Kidney (tissue), 14 donors: ENCODE measurements around the gene PDE4D. TPM values are rescaled to one million over a fixed set of nuclear protein-coding genes. Genes with fewer than 3 reads are reported as not detected.

ENCODE experiments used
- DNase-seq, 5 donors: peaks; one replicate each; pipeline ENCODE4 v3.0.0-alpha.2; 2013 to 2020
- FAIRE-seq: peaks from 2 replicates; lab custom pipeline; 2012; peaks lifted over from hg19 to GRCh38; lab: Jason Lieb, UNC
- H3K27ac ChIP-seq, 2 donors: one replicate each; pipeline ENCODE4 v1.7.0; 2013; ENCODE audit warnings: low read depth in 2 of 2, low read length in 2 of 2, inconsistent platforms in 1 of 2
- H3K27me3 ChIP-seq: one replicate; pipeline ENCODE4 v1.7.1; 2013; ENCODE audit warnings: low read length, inconsistent platforms; ENCODE audit not compliant: control insufficient read depth, insufficient read depth
- H3K36me3 ChIP-seq, 3 donors: one replicate each; pipeline versions ENCODE4 v1.7.0 to v1.7.1; 2013; ENCODE audit warnings: low read length in 3 of 3, control low read depth in 1 of 3, inconsistent platforms in 1 of 3; ENCODE audit not compliant: insufficient read depth in 3 of 3, control insufficient read depth in 2 of 3
- H3K4me1 ChIP-seq, 3 donors: one replicate each; pipeline versions ENCODE4 v1.7.0 to v1.7.1; 2013; ENCODE audit warnings: low read length in 3 of 3, inconsistent platforms in 1 of 3, low read depth in 1 of 3; ENCODE audit not compliant: control insufficient read depth in 2 of 3, insufficient read depth in 2 of 3
- H3K4me3 ChIP-seq, 3 donors: one replicate each; pipeline versions ENCODE4 v1.7.0 to v1.8.1; 2013; ENCODE audit warnings: low read length in 3 of 3, control low read depth in 1 of 3, inconsistent platforms in 1 of 3
- H3K9ac ChIP-seq, 3 donors: one replicate each; pipeline versions ENCODE4 v1.7.0 to v1.7.1; 2013; ENCODE audit warnings: low read length in 3 of 3, control low read depth in 1 of 3, inconsistent platforms in 1 of 3
- H3K9me3 ChIP-seq, 3 donors: one replicate each; pipeline versions ENCODE4 v1.7.0 to v1.7.1; 2013; ENCODE audit warnings: low read length in 3 of 3, control low read depth in 1 of 3, inconsistent platforms in 1 of 3; ENCODE audit not compliant: control insufficient read depth in 2 of 3, insufficient read depth in 1 of 3
- CTCF ChIP-seq: IDR thresholded peaks from 3 replicates; pipeline ENCODE4 v1.5.1; 2012; ENCODE audit warnings: mild to moderate bottlenecking, moderate library complexity, borderline replicate concordance; ENCODE audit not compliant: insufficient read depth; ENCODE audit errors: extremely low read depth
- intact Hi-C: fragments of 100-400 bp; cut with DNase I; formaldehyde crosslinking; loops from one replicate; pipeline ENCODE4 v1.11.1; 2022
- polyA plus RNA-seq: library from polyadenylated mRNA; stranded (reverse); fragments of 350-450 nt; fragmentation: Illumina TruSeq; extraction: RNeasy Lipid Tissue Mini Kit (QIAGEN cat#74804); gene quantifications from one replicate; pipeline ENCODE4 v1.2.3, GENCODE V29; 2014; ENCODE audit warnings: low read depth, low replicate concordance; ENCODE audit not compliant: insufficient read depth
- total RNA-seq: library from RNA; stranded (reverse); fragmentation: NEBNext Ultra II Directional; extraction: Animal tissue kit (Norgen Biotek cat#: 25700); gene quantifications from one replicate; pipeline ENCODE4 v1.2.1, GENCODE V29; 2021
- donor health status: control.
- donor health status: control.
- donor health status: control.
- donor health status: control.
- donor health status: control.
- donor health status: DM: yes; HTN: yes; CAD: no.
- donor health status: Normal renal cell carcinoma (clear cell type).

The PDE4D gene
- total and polyA plus RNA-seq, 2 donors from 2014 or later: 9.2 to 78.9 TPM

GRCh38 chr5:59698207-59699178, 195.0 kb downstream of the PDE4D start:
- no peak for DNase-seq
- H3K36me3 ChIP-seq: no peaks in the 10 kb centered on the region
- no peaks in the 10 kb centered on the region for H3K27me3 ChIP-seq
- intact Hi-C loops: no loop called here
- no peak overlapping the region for H3K27ac ChIP-seq
- H3K4me3 ChIP-seq: no peak overlapping the region
- no peaks in the 10 kb centered on the region for H3K4me1 ChIP-seq
- no peaks in the 10 kb centered on the region for H3K9me3 ChIP-seq
- no peak overlapping the region for H3K9ac ChIP-seq
- no peak for FAIRE-seq
- TF ChIP-seq CTCF: no peak

- TF ChIP-seq CTCF: no peak
- DNase-seq: no peak
- no peaks in the 10 kb centered on the region for H3K9me3 ChIP-seq
These were observed 199.1 kb downstream of the PDE4D start for GRCh38 chr5:59694411-59694810.

GRCh38 chr5:59693492-59694309, 199.8 kb downstream of the PDE4D start:
- intact Hi-C loops: no loop called here
- H3K9me3 ChIP-seq: no peaks in the 10 kb centered on the region
- DNase-seq (no peak), FAIRE-seq (no peak)
- no peaks in the 10 kb centered on the region for H3K36me3 ChIP-seq
- H3K4me1 ChIP-seq: no peaks in the 10 kb centered on the region
- no peak overlapping the region for H3K4me3 ChIP-seq
- H3K9ac ChIP-seq: no peak overlapping the region
- no peak for TF ChIP-seq CTCF
- H3K27ac ChIP-seq: no peak overlapping the region
- no peaks in the 10 kb centered on the region for H3K27me3 ChIP-seq

More at GRCh38 chr5:59694411-59694810, 199.1 kb downstream of the PDE4D start:
- H3K4me1 ChIP-seq: no peaks in the 10 kb centered on the region
- intact Hi-C loops: no loop called here
- H3K27ac ChIP-seq: no peak overlapping the region
- no peaks in the 10 kb centered on the region for H3K36me3 ChIP-seq
- no peaks in the 10 kb centered on the region for H3K27me3 ChIP-seq
- FAIRE-seq: no peak
- H3K9ac ChIP-seq: no peak overlapping the region
- no peak overlapping the region for H3K4me3 ChIP-seq
